Upper lobe of left lung (tissue), 6 donors: ENCODE measurements around the gene MSH6. TPM values are rescaled to one million over a fixed set of nuclear protein-coding genes. Genes with fewer than 3 reads are reported as not detected.
"Not testable (repeated sequence)": the region's sequence is repeated elsewhere in the genome, so short reads cannot be mapped to it uniquely, and the experiment has no call there.

ENCODE experiments used
- ATAC-seq, 2 donors: fragments of 200-7000 bp; cut with Tn5 transposase; one replicate each; pipeline ENCODE4 v1.9.1; 2022; ENCODE audit warnings: mild to moderate bottlenecking in 2 of 2, moderate library complexity in 2 of 2; ENCODE audit not compliant: low FRiP score in 2 of 2
- DNase-seq, 2 donors: peaks; one replicate each; pipeline ENCODE4 v3.0.0-alpha.2; 2019 to 2020
- H3K27ac ChIP-seq, 4 donors: fragments of 200-600 bp; sonication (generic); one replicate each; pipeline ENCODE4 v1.5.1; 2016 to 2019
- H3K27me3 ChIP-seq, 4 donors: fragments of 200-600 bp; sonication (generic); one replicate each; pipeline ENCODE4 v1.5.1; 2017 to 2019
- H3K36me3 ChIP-seq, 4 donors: fragments of 200-600 bp; sonication (generic); one replicate each; pipeline ENCODE4 v1.5.1; 2016 to 2019
- H3K4me1 ChIP-seq, 4 donors: fragments of 200-600 bp; sonication (generic); one replicate each; pipeline ENCODE4 v1.5.1; 2018 to 2019
- H3K4me3 ChIP-seq, 4 donors: fragments of 200-600 bp; sonication (generic); one replicate each; pipeline ENCODE4 v1.5.1; 2017 to 2019; ENCODE audit warnings: mild to moderate bottlenecking in 2 of 4, moderate library complexity in 1 of 4
- H3K9me3 ChIP-seq, 4 donors: fragments of 200-600 bp; sonication (generic); one replicate each; pipeline ENCODE4 v1.5.1; 2018 to 2019
- EP300 ChIP-seq, 4 donors: sonication (generic); formaldehyde crosslinking; IDR thresholded peaks; one replicate each; pipeline ENCODE4 v1.5.1; 2017; ENCODE audit warnings: antibody characterized with exemption in 4 of 4, control low read depth in 2 of 4
- POLR2A ChIP-seq, 4 donors: fragments of 450-650 bp; IDR thresholded peaks; one replicate each; pipeline ENCODE4 v1.5.1; 2016 to 2017; ENCODE audit warnings: antibody characterized with exemption in 4 of 4, mild to moderate bottlenecking in 2 of 4
- POLR2AphosphoS5 ChIP-seq, 2 donors: sonication (generic); formaldehyde crosslinking; IDR thresholded peaks; one replicate each; pipeline ENCODE4 v1.5.1; 2017; ENCODE audit warnings: antibody characterized with exemption in 2 of 2
- WGBS, 2 donors: methylation state at CpG; one replicate each; pipeline ENCODE4 v1.1.5; 2017 to 2018; 5-methylcytosine and 5-hydroxymethylcytosine counted together
- small RNA-seq, 4 donors: library from RNA; depleted of rRNA; stranded (forward); fragments of <200 nt; gene quantifications; one replicate each; pipeline ENCODE3, GENCODE V24; 2016
- total RNA-seq, 6 donors: library from RNA; depleted of rRNA in 4 of 6; stranded (reverse); fragments of >200 nt in 4 of 6; gene quantifications; one replicate each; pipeline versions ENCODE4 v1.1.0 to v1.2.1, GENCODE V29; 2016 to 2021
- TF ChIP-seq, protein P1 (sequence below), 6 experiments: fragments of 450-650 bp in 4 of 6; fragments of 200-600 bp in 2 of 6; sonication (generic) in 2 of 6; IDR thresholded peaks; one replicate each; pipeline ENCODE4 v1.5.1; 2016 to 2019; ENCODE audit warnings: antibody characterized with exemption in 6 of 6
- donor health status: DM: no; HTN: no; CAD: no; lungs with moderate emphysema.
- donor health status: DM: no; HTN: yes; CAD: no; lungs with severe emphysema.

The MSH6 gene
- total RNA-seq, 6 donors from 2014 or later, result 21.6 to 35.5 (median 30.3) TPM

DNA sequence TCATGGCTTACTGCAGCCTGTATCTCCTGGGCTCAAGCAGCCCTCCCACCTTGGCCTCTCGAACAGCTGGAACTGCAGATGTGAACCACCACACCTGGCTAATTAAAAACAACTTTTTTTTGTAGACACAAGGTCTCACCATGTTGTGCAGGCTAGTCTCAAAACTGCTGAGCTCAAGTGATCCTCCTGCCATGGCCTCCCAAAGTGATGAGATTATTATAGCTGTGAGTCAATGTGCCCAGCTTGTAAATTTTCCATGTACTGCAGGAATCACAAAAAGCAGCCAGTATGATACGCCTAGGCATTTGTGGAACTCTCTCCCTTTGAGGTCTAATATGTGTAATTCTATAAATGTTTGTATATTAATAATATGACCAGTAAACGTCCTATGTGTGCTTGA lies 59.9 kb downstream of the MSH6 start:
- no peak for TF ChIP-seq POLR2A (IDR thresholded peaks at IDR 0.05)
- no peak for TF ChIP-seq EP300 (IDR thresholded peaks at IDR 0.05)
- ATAC-seq, result no peak
- WGBS, 2 donors, result 84 to 95% methylated on average over 3 of the region's 3 CpGs
- no peak overlapping the region for H3K27ac ChIP-seq
- peaks cover 3 to 18% (median 8%) of the 10 kb centered on the region in 4 donors for H3K36me3 ChIP-seq
- H3K27me3 ChIP-seq, result no peaks in the 10 kb centered on the region
- peaks cover 0 to 11% (median 3%) of the 10 kb centered on the region in 4 donors for H3K4me1 ChIP-seq
- no peaks in the 10 kb centered on the region for H3K9me3 ChIP-seq
- no peak for DNase-seq
- H3K4me3 ChIP-seq, result no peak overlapping the region

DNA sequence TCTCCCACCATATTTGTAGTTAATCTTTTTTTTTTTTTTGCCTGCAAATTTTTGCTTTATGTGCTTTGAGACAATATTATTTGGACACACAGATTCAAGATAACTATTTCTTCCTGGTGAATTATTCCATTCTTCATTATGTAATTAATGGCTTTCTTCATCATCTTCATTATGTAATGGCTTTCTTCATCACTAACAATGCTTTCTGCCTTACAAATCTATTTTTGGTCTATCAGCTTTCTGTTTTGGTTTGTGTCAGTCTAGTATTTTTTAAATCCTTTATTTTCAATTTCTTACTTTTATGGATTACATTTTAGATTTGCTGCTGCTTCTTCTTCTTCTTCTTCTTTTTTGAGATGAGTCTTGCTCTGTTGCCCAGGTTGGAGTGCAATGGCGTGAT lies 60.5 kb downstream of the MSH6 start:
- 92 to 100% methylated on average over 1 of the region's 1 CpG for WGBS, 2 donors
- TF ChIP-seq EP300 (IDR thresholded peaks at IDR 0.05), result no peak
- TF ChIP-seq, protein P1, sequence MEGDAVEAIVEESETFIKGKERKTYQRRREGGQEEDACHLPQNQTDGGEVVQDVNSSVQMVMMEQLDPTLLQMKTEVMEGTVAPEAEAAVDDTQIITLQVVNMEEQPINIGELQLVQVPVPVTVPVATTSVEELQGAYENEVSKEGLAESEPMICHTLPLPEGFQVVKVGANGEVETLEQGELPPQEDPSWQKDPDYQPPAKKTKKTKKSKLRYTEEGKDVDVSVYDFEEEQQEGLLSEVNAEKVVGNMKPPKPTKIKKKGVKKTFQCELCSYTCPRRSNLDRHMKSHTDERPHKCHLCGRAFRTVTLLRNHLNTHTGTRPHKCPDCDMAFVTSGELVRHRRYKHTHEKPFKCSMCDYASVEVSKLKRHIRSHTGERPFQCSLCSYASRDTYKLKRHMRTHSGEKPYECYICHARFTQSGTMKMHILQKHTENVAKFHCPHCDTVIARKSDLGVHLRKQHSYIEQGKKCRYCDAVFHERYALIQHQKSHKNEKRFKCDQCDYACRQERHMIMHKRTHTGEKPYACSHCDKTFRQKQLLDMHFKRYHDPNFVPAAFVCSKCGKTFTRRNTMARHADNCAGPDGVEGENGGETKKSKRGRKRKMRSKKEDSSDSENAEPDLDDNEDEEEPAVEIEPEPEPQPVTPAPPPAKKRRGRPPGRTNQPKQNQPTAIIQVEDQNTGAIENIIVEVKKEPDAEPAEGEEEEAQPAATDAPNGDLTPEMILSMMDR (IDR thresholded peaks at IDR 0.05), result no peak
- TF ChIP-seq POLR2A (IDR thresholded peaks at IDR 0.05), result no peak
- no peak for TF ChIP-seq POLR2AphosphoS5 (IDR thresholded peaks at IDR 0.05)
- H3K4me3 ChIP-seq, result no peak overlapping the region
- peaks cover 0 to 11% (median 3%) of the 10 kb centered on the region in 4 donors for H3K4me1 ChIP-seq
- DNase-seq (no peak), ATAC-seq (no peak)
- H3K27me3 ChIP-seq, result no peaks in the 10 kb centered on the region
- H3K27ac ChIP-seq, result no peak overlapping the region
- H3K36me3 ChIP-seq, result peaks cover 3 to 13% (median 6%) of the 10 kb centered on the region in 4 donors
- no peaks in the 10 kb centered on the region for H3K9me3 ChIP-seq

DNA sequence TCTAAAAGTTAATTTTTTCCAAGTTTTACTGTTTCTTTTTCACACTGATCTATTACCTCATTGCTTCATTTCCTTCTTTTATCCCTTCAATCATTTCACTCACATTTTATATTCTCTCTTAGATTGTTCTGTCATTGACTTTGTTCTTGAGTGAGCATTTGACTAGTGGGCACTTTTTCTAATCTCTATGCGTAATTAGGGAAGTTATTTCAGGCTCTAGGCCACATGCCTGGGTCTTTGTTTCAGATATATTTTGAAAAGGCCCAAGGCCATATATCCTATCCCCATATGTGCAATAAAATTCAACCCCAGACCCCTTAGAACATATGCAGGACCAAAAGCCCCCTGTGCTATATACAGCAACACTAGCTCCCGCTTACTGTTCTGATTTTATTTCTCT lies 61.2 kb downstream of the MSH6 start:
- no peak for DNase-seq
- Histone ChIP-seq H3K27me3 (no peaks in the 10 kb centered on the region), H3K36me3 (peaks cover 0 to 5% (median under 1%) of the 10 kb centered on the region in 4 donors), H3K4me3 (no peak overlapping the region), H3K27ac (no peak overlapping the region), H3K4me1 (peaks cover 0 to 11% (median 3%) of the 10 kb centered on the region in 4 donors), H3K9me3 (no peaks in the 10 kb centered on the region)
- no peak for TF ChIP-seq EP300 (IDR thresholded peaks at IDR 0.05)
- no peak for ATAC-seq
- 83 to 89% methylated on average over 2 of the region's 2 CpGs for whole genome bisulfite sequencing, 2 donors

DNA sequence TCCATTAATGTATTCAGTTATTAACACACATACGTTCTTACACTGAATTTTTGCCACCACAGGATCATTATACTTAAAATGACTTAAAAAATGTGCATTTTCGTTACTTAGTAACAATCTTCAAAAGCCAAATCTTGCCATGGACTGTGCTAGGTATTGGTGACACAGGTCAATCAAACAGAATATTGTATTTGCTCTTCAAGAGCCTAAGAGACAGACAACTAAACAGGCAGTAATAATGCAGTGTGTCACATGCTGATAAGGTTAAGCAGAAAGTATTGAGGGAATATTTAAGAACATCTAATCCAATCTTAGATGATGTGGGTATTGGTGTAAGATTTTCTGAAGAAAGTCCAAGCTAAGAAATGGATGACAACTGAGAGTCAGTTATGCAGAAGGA lies 66.4 kb downstream of the MSH6 start:
- no peak overlapping the region for H3K4me3 ChIP-seq
- H3K4me1 ChIP-seq, result peaks cover 3 to 11% (median 8%) of the 10 kb centered on the region in 4 donors
- no peaks in the 10 kb centered on the region for H3K36me3 ChIP-seq
- no peaks in the 10 kb centered on the region for H3K27me3 ChIP-seq
- 88% methylated on average over 2 of the region's 2 CpGs for WGBS, 2 donors
- H3K27ac ChIP-seq, result no peak overlapping the region
- H3K9me3 ChIP-seq, result no peaks in the 10 kb centered on the region
- DNase-seq (no peak), ATAC-seq (no peak)
- TF ChIP-seq, protein P1 (IDR thresholded peaks at IDR 0.05), result no peak
- TF ChIP-seq EP300 (IDR thresholded peaks at IDR 0.05), result no peak
- no peak for TF ChIP-seq POLR2A (IDR thresholded peaks at IDR 0.05)
- no peak for TF ChIP-seq POLR2AphosphoS5 (IDR thresholded peaks at IDR 0.05)

DNA sequence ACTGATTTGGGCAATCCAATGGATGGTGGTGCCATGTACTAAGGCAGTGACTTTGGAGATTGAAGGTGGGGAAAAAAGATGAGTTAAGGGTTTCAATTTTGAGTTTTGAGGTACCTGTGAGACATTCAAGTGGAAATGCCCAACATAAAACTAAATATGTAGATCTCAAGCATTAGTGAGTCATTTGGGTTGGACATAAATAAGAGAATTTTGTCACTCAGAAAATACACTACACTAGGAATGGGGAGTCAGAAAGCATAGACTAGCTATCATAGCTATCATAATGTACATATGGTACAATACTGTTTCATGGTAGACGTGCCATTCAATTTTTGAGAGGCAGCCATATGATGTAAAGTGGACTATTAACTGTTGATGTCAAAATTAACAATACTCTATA lies 67.3 kb downstream of the MSH6 start:
- ATAC-seq, result no peak
- no peak for DNase-seq
- H3K27ac ChIP-seq, result no peak overlapping the region
- TF ChIP-seq POLR2A (IDR thresholded peaks at IDR 0.05) (no peak), EP300 (IDR thresholded peaks at IDR 0.05) (no peak), POLR2AphosphoS5 (IDR thresholded peaks at IDR 0.05) (no peak)
- TF ChIP-seq, protein P1 (IDR thresholded peaks at IDR 0.05), result no peak
- peaks cover 0 to 11% (median 4%) of the 10 kb centered on the region in 4 donors for H3K4me1 ChIP-seq
- H3K36me3 ChIP-seq, result no peaks in the 10 kb centered on the region
- no peaks in the 10 kb centered on the region for H3K9me3 ChIP-seq
- no peaks in the 10 kb centered on the region for H3K27me3 ChIP-seq
- WGBS, 2 donors, result 94 to 96% methylated on average over 1 of the region's 1 CpG
- no peak overlapping the region for H3K4me3 ChIP-seq

DNA sequence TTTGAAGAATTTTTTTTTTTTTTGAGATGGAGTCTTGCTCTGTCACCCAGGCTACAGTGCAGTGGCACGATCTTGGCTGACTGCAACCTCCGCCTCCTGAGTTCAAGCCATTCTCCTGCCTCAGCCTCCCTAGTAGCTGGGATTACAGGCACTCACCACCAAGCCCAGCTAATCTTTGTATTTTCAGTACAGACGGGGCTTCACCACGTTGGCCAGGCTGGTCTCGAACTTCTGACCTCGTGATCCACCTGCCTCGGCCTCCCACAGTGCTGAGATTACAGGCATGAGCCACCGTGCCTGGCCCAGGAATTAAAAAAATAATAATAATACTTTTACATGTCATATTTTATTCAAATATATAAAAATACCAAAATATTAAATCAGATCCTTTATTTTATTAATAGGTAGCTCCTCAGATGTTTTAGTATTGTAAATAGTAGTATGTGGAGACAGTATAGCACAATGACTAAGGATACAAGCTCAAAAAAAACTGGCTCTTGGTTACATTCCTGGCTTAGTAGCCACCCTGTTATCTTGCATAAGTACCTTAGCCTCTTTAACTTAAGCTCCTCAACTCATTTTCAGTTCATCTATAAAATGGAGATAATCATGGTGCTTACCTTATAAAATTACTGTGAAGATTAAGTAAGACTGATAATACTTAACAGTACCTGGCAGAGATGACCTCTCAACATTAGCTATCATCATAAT lies 70.3 kb downstream of the MSH6 start:
- WGBS, 2 donors, result 91 to 92% methylated on average over 8 of the region's 8 CpGs
- H3K27me3 ChIP-seq, ATAC-seq, H3K4me3 ChIP-seq, H3K9me3 ChIP-seq, H3K36me3 ChIP-seq, H3K27ac ChIP-seq, DNase-seq: not testable (repeated sequence)
- peaks cover 18 to 24% (median 24%) of the 10 kb centered on the region in 4 donors for H3K4me1 ChIP-seq

Small RNAs within 50 kb of the gene (small RNA-seq; reads per million reads assigned to genes)
- gene RF00026 (0 reads per million in 4 donors), gene RPL36AP15 (0 reads per million in 4 donors)

Other genes with a start within 250 kb of the MSH6 start
- gene KCNK12, start 212.2 kb upstream of the MSH6 start, total RNA-seq, result under 1 TPM in 1 of 6 donors, not detected in 5; 0.03 TPM
- gene FBXO11, start 123.4 kb downstream of the MSH6 start, total RNA-seq, result 10 to 100 TPM; 30.5 to 99.2 (median 60.0) TPM